Measurements from ENCODE around the gene TTF1. TPM values are rescaled to one million over a fixed set of nuclear protein-coding genes. Genes with fewer than 3 reads are reported as not detected.

The TTF1 gene
- total and polyA plus RNA-seq, 2 of the 13 experiments (the other 11 are each of a cell fraction or from before 2014, with no cell fraction given) = 3.4 to 9.8 TPM

- TF ChIP-seq RBFOX2 (IDR thresholded peaks at IDR 0.05; ENCODE audit: low read depth, low read length) (no peak), ZNF34 (CRISPR knock-in tag; IDR thresholded peaks at IDR 0.05; ENCODE audit: borderline replicate concordance) (no peak), ZNF256 (CRISPR knock-in tag; conservative IDR thresholded peaks at IDR 0.05) (no peak), SETDB1 (CRISPR knock-in tag; IDR thresholded peaks at IDR 0.05; ENCODE audit: borderline replicate concordance) (no peak), BRCA1 (CRISPR knock-in tag; IDR thresholded peaks at IDR 0.05) (no peak), ZNF235 (CRISPR knock-in tag; IDR thresholded peaks at IDR 0.05; ENCODE audit: borderline replicate concordance) (no peak), ZNF460 (CRISPR knock-in tag; IDR thresholded peaks at IDR 0.05; ENCODE audit: borderline replicate concordance) (no peak), HMG20B (CRISPR knock-in tag; conservative IDR thresholded peaks at IDR 0.05) (no peak), TFE3 (CRISPR knock-in tag; IDR thresholded peaks at IDR 0.05) (no peak), ZHX1 (CRISPR knock-in tag; IDR thresholded peaks at IDR 0.05; ENCODE audit: low read depth) (no peak), AFF4 (CRISPR knock-in tag; IDR thresholded peaks at IDR 0.05) (no peak), ZSCAN5A (CRISPR knock-in tag; IDR thresholded peaks at IDR 0.05; ENCODE audit: borderline replicate concordance) (no peak), ZNF792 (CRISPR knock-in tag; IDR thresholded peaks at IDR 0.05) (no peak), HDAC6 (IDR thresholded peaks at IDR 0.05; ENCODE audit: low read depth, low read length) (no peak), PHF20 (CRISPR knock-in tag; IDR thresholded peaks at IDR 0.05) (peak; percentile 93), NCOA2 (CRISPR knock-in tag; IDR thresholded peaks at IDR 0.05) (no peak), SNAPC5 (CRISPR knock-in tag; IDR thresholded peaks at IDR 0.05; ENCODE audit: borderline replicate concordance) (no peak), CENPT (CRISPR knock-in tag; IDR thresholded peaks at IDR 0.05; ENCODE audit: low read depth) (no peak), SMAD9 (CRISPR knock-in tag; IDR thresholded peaks at IDR 0.05) (no peak)
These were observed at the start of gene TTF1 (continued) for GRCh38 chr9:132406554-132407122.

Data from HepG2 (cell line).